Spleen (tissue), 11 donors: ENCODE data around the gene USH2A. TPM values are rescaled to one million over a fixed set of nuclear protein-coding genes. Genes with fewer than 3 reads are reported as not detected.

Experiments used
- DNase-seq: peaks from one replicate; pipeline ENCODE4 v3.0.0-alpha.2; 2020
- H3K27ac ChIP-seq, 8 donors: fragments of 200-600 bp; sonication (generic) in 7 of 8; 1 replicate in 4 of 8; 2 replicates in 4 of 8; pipeline versions ENCODE4 v1.5.0 to v1.8.0; 2016 to 2021; ENCODE audit warnings: inconsistent platforms in 4 of 8, mild to moderate bottlenecking in 4 of 8, moderate library complexity in 1 of 8
- H3K27me3 ChIP-seq, 7 donors: fragments of 200-600 bp; sonication (generic) in 6 of 7; replicated peaks in 1 of 7; 1 replicate in 4 of 7; 2 replicates in 3 of 7; pipeline versions ENCODE4 v1.5.0 to v1.8.0; 2016 to 2021; ENCODE audit warnings: inconsistent platforms in 3 of 7, mild to moderate bottlenecking in 1 of 7
- H3K36me3 ChIP-seq, 6 donors: fragments of 200-600 bp; sonication (generic) in 5 of 6; 1 replicate in 4 of 6; 2 replicates in 2 of 6; pipeline versions ENCODE4 v1.5.0 to v1.8.0; 2016 to 2021; ENCODE audit warnings: inconsistent platforms in 2 of 6
- H3K4me1 ChIP-seq, 6 donors: fragments of 200-600 bp; sonication (generic) in 5 of 6; 1 replicate in 3 of 6; 2 replicates in 3 of 6; pipeline versions ENCODE4 v1.5.0 to v1.8.0; 2016 to 2021; ENCODE audit warnings: inconsistent platforms in 3 of 6
- H3K4me3 ChIP-seq, 8 donors: fragments of 200-600 bp; sonication (generic) in 7 of 8; 1 replicate in 4 of 8; 2 replicates in 4 of 8; pipeline versions ENCODE4 v1.5.0 to v1.8.0; 2016 to 2021; ENCODE audit warnings: inconsistent platforms in 4 of 8, mild to moderate bottlenecking in 4 of 8, moderate library complexity in 2 of 8
- H3K9me3 ChIP-seq, 8 donors: fragments of 200-600 bp; sonication (generic) in 7 of 8; 1 replicate in 4 of 8; 2 replicates in 4 of 8; pipeline versions ENCODE4 v1.5.0 to v1.8.0; 2016 to 2021; ENCODE audit warnings: inconsistent platforms in 4 of 8
- CTCF ChIP-seq, 11 experiments: fragments of 200-600 bp in 7 of 11; fragments of 450-650 bp in 4 of 11; sonication (generic) in 4 of 11; IDR thresholded peaks in 8 of 11; conservative IDR thresholded peaks in 3 of 11; 1 replicate in 7 of 11; 2 replicates in 4 of 11; pipeline versions ENCODE4 v1.4.0 to v1.8.0; 2016 to 2021; ENCODE audit warnings: antibody characterized with exemption in 11 of 11, inconsistent platforms in 4 of 11, mild to moderate bottlenecking in 1 of 11
- POLR2A ChIP-seq, 3 donors: fragments of 450-650 bp; IDR thresholded peaks; one replicate each; pipeline ENCODE4 v1.5.1; 2017; ENCODE audit warnings: antibody characterized with exemption in 3 of 3, mild to moderate bottlenecking in 1 of 3
- POLR2AphosphoS5 ChIP-seq, 3 donors: sonication (generic); formaldehyde crosslinking; IDR thresholded peaks; one replicate each; pipeline ENCODE4 v1.5.1; 2017; ENCODE audit warnings: antibody characterized with exemption in 3 of 3
- WGBS, 5 donors: extraction: QIAGEN DNeasy Blood & Tissue Kit in 3 of 5; methylation state at CpG; one replicate each; pipeline versions ENCODE4 v1.1.5 to v1.1.7; 2013 to 2018; 5-methylcytosine and 5-hydroxymethylcytosine counted together
- intact Hi-C: fragments of 100-400 bp; cut with DNase I; formaldehyde crosslinking; loops from one replicate; pipeline ENCODE4 v1.15.0; 2023; ENCODE audit warnings: low total_unique reads
- polyA plus RNA-seq, 3 donors: library from polyadenylated mRNA; stranded (reverse); fragments of 200-250 nt; gene quantifications; one replicate each; pipeline ENCODE4 v1.2.1, GENCODE V29; 2013
- total RNA-seq, 7 donors: library from RNA; depleted of rRNA in 3 of 7; stranded (reverse); fragments of >200 nt in 3 of 7; fragmentation: NEBNext Ultra II Directional in 4 of 7; extraction: Animal tissue kit (Norgen Biotek cat#: 25700) in 4 of 7; gene quantifications; one replicate each; pipeline versions ENCODE4 v1.1.0 to v1.2.1, GENCODE V29; 2016 to 2021
- donor health status: healthy with polysubstance abuse.
- donor health status: DM: no; HTN: no; CAD: no; lungs with moderate emphysema.
- donor health status: DM: no; HTN: no; CAD: no.
- donor health status: Bipolar disorder and iron deficiency.
- donor health status: healthy.
- donor health status: DM: no; HTN: no; CAD: no.
- donor health status: DM: yes; HTN: yes; CAD: no.

The USH2A gene
- total and polyA plus RNA-seq, 10 donors = under 0.01 TPM; not detected in 9

- no peak for DNase-seq
- Histone ChIP-seq H3K4me3 (no peak overlapping the region), H3K9me3 (no peaks in the 10 kb centered on the region), H3K27ac (no peak overlapping the region), H3K36me3 (no peaks in the 10 kb centered on the region), H3K4me1 (no peaks in the 10 kb centered on the region), H3K27me3 (no peaks in the 10 kb centered on the region)
- intact Hi-C loops = no loop called here
- TF ChIP-seq POLR2A (IDR thresholded peaks at IDR 0.05) = no peak
- TF ChIP-seq CTCF (IDR thresholded peaks at IDR 0.05 in 8 of 11, conservative IDR thresholded peaks at IDR 0.05 in 3 of 11) = no peak
- TF ChIP-seq POLR2AphosphoS5 (IDR thresholded peaks at IDR 0.05) = no peak
- 67 to 83% (median 81%) methylated on average over 3 of the region's 3 CpGs for WGBS, 5 donors
Observed at GRCh38 chr1:216047811-216048572, 375.3 kb downstream of the USH2A start.

GRCh38 chr1:216046336-216046735 is 376.9 kb downstream of the USH2A start:
- H3K27me3 ChIP-seq = no peaks in the 10 kb centered on the region
- no peak overlapping the region for H3K4me3 ChIP-seq
- intact Hi-C loops = no loop called here
- no peak for TF ChIP-seq POLR2AphosphoS5 (IDR thresholded peaks at IDR 0.05)
- no peak for TF ChIP-seq CTCF (IDR thresholded peaks at IDR 0.05 in 8 of 11, conservative IDR thresholded peaks at IDR 0.05 in 3 of 11)
- TF ChIP-seq POLR2A (IDR thresholded peaks at IDR 0.05) = no peak
- H3K27ac ChIP-seq = no peak overlapping the region
- WGBS, 5 donors = 71 to 79% (median 73%) methylated on average over 4 of the region's 4 CpGs
- no peaks in the 10 kb centered on the region for H3K4me1 ChIP-seq
- no peaks in the 10 kb centered on the region for H3K9me3 ChIP-seq
- no peaks in the 10 kb centered on the region for H3K36me3 ChIP-seq
- DNase-seq = no peak

GRCh38 chr1:216045400-216045799 is 377.8 kb downstream of the USH2A start:
- H3K36me3 ChIP-seq = no peaks in the 10 kb centered on the region
- DNase-seq = no peak
- no peaks in the 10 kb centered on the region for H3K9me3 ChIP-seq
- no peak overlapping the region for H3K27ac ChIP-seq
- no peaks in the 10 kb centered on the region for H3K27me3 ChIP-seq
- WGBS, 5 donors = 65 to 83% (median 69%) methylated on average over 1 of the region's 1 CpG
- TF ChIP-seq CTCF (IDR thresholded peaks at IDR 0.05 in 8 of 11, conservative IDR thresholded peaks at IDR 0.05 in 3 of 11) (no peak), POLR2A (IDR thresholded peaks at IDR 0.05) (no peak), POLR2AphosphoS5 (IDR thresholded peaks at IDR 0.05) (no peak)
- H3K4me1 ChIP-seq = no peaks in the 10 kb centered on the region
- intact Hi-C loops = no loop called here
- H3K4me3 ChIP-seq = no peak overlapping the region

- WGBS, 5 donors = 86 to 94% (median 89%) methylated on average over 2 of the region's 2 CpGs
- intact Hi-C loops = no loop called here
- DNase-seq = no peak
- no peak overlapping the region for H3K4me3 ChIP-seq
- H3K36me3 ChIP-seq = no peaks in the 10 kb centered on the region
- TF ChIP-seq POLR2A (IDR thresholded peaks at IDR 0.05) (no peak), POLR2AphosphoS5 (IDR thresholded peaks at IDR 0.05) (no peak), CTCF (IDR thresholded peaks at IDR 0.05 in 8 of 11, conservative IDR thresholded peaks at IDR 0.05 in 3 of 11) (no peak)
- H3K9me3 ChIP-seq = no peaks in the 10 kb centered on the region
- no peak overlapping the region for H3K27ac ChIP-seq
- H3K27me3 ChIP-seq = no peaks in the 10 kb centered on the region
- H3K4me1 ChIP-seq = no peaks in the 10 kb centered on the region
Observed at GRCh38 chr1:216044538-216044937, 378.7 kb downstream of the USH2A start.
